HEK293 (cell line): ENCODE data around the gene SIK2.
"Not testable (repeated sequence)": the region's sequence is repeated elsewhere in the genome, so short reads cannot be mapped to it uniquely, and the experiment has no call there.

Experiments used
- CTCF ChIA-PET: fragments of 350-600 bp; formaldehyde crosslinking; extraction: SDS; loops from one replicate; lab custom pipeline; 2021; ENCODE audit warnings: antibody characterized with exemption; lab: Yijun Ruan, JAX
- POLR2A ChIA-PET: fragments of 300-600 bp; formaldehyde crosslinking; extraction: SDS; loops from one replicate; lab custom pipeline; 2020; ENCODE audit warnings: antibody characterized with exemption, inconsistent platforms; lab: Yijun Ruan, JAX
- H3K27ac ChIP-seq: fragments of 200-500 bp; sonication (Bioruptor generic); 2 replicates; pipeline ENCODE4 v1.5.1; 2014; ENCODE audit warnings: low read depth, low read length, control low read depth, inconsistent platforms; ENCODE audit errors: extremely low read depth
- H3K36me3 ChIP-seq, 2 experiments: fragments of 200-500 bp in 1 of 2; sonication (Bioruptor generic) in 1 of 2; 1 replicate in 1 of 2; 2 replicates in 1 of 2; pipeline ENCODE4 v1.5.1; 2014 to 2017; ENCODE audit warnings: inconsistent platforms in 2 of 2, low read length in 2 of 2; ENCODE audit not compliant: control insufficient read depth in 2 of 2, insufficient read depth in 1 of 2
- H3K4me1 ChIP-seq: fragments of 200-500 bp; sonication (Bioruptor generic); 2 replicates; pipeline ENCODE4 v1.5.1; 2014; ENCODE audit warnings: mild to moderate bottlenecking, low read length, inconsistent platforms; ENCODE audit not compliant: control insufficient read depth, insufficient read depth
- H3K4me3 ChIP-seq: 2 replicates; pipeline ENCODE4 v1.5.1; 2011; ENCODE audit warnings: low read depth, mild to moderate bottlenecking, control low read depth, low read length, moderate library complexity
- H3K9me3 ChIP-seq: fragments of 200-500 bp; sonication (Bioruptor generic); 2 replicates; pipeline ENCODE4 v1.5.1; 2014; ENCODE audit warnings: low read depth, low read length, inconsistent platforms; ENCODE audit not compliant: control insufficient read depth, insufficient read depth
- REST ChIP-seq: fragments of 450-650 bp; formaldehyde crosslinking; IDR thresholded peaks from 2 replicates; pipeline ENCODE4 v1.5.1; 2016; ENCODE audit warnings: missing biosample characterization, missing genetic modification characterization
- TSHZ1 ChIP-seq: fragments of 450-650 bp; formaldehyde crosslinking; IDR thresholded peaks from 2 replicates; pipeline ENCODE4 v1.5.1; 2016; ENCODE audit warnings: missing biosample characterization, missing genetic modification characterization, borderline replicate concordance
- YY1 ChIP-seq: fragments of 450-650 bp; formaldehyde crosslinking; IDR thresholded peaks from 2 replicates; pipeline ENCODE4 v1.5.1; 2018; ENCODE audit warnings: missing biosample characterization, missing genetic modification characterization
- ZBTB21 ChIP-seq: fragments of 450-650 bp; formaldehyde crosslinking; IDR thresholded peaks from 2 replicates; pipeline ENCODE4 v1.5.1; 2017; ENCODE audit warnings: missing biosample characterization, missing genetic modification characterization
- ZFP3 ChIP-seq: fragments of 450-650 bp; formaldehyde crosslinking; IDR thresholded peaks from 2 replicates; pipeline ENCODE4 v1.5.1; 2016; ENCODE audit warnings: low read depth, missing biosample characterization, missing genetic modification characterization
- ZNF114 ChIP-seq: fragments of 450-650 bp; formaldehyde crosslinking; IDR thresholded peaks from 2 replicates; pipeline ENCODE4 v1.5.0; 2017; ENCODE audit warnings: missing biosample characterization, missing genetic modification characterization
- ZNF140 ChIP-seq: fragments of 450-650 bp; formaldehyde crosslinking; IDR thresholded peaks from 2 replicates; pipeline ENCODE4 v1.5.1; 2016; ENCODE audit warnings: missing biosample characterization, missing genetic modification characterization
- ZNF202 ChIP-seq: fragments of 450-650 bp; formaldehyde crosslinking; IDR thresholded peaks from 2 replicates; pipeline ENCODE4 v1.5.1; 2016; ENCODE audit warnings: missing biosample characterization, missing genetic modification characterization, borderline replicate concordance
- ZNF266 ChIP-seq: fragments of 450-650 bp; formaldehyde crosslinking; IDR thresholded peaks from 2 replicates; pipeline ENCODE4 v1.5.1; 2016; ENCODE audit warnings: missing biosample characterization, missing genetic modification characterization, low read depth
- ZNF394 ChIP-seq: fragments of 450-650 bp; formaldehyde crosslinking; IDR thresholded peaks from 2 replicates; pipeline ENCODE4 v1.5.1; 2016; ENCODE audit warnings: missing biosample characterization, missing genetic modification characterization, mild to moderate bottlenecking, moderate library complexity, borderline replicate concordance
- ZNF426 ChIP-seq: fragments of 450-650 bp; formaldehyde crosslinking; IDR thresholded peaks from 2 replicates; pipeline ENCODE4 v1.5.1; 2017; ENCODE audit warnings: missing biosample characterization, missing genetic modification characterization, mild to moderate bottlenecking, inconsistent platforms, moderate library complexity
- ZNF558 ChIP-seq: fragments of 450-650 bp; formaldehyde crosslinking; IDR thresholded peaks from 2 replicates; pipeline ENCODE4 v1.5.1; 2016; ENCODE audit warnings: missing biosample characterization, missing genetic modification characterization
- ZNF580 ChIP-seq: fragments of 450-650 bp; formaldehyde crosslinking; IDR thresholded peaks from 2 replicates; pipeline ENCODE4 v1.5.1; 2016; ENCODE audit warnings: missing biosample characterization, missing genetic modification characterization
- ZNF626 ChIP-seq: fragments of 450-650 bp; sonication (Bioruptor Pico); formaldehyde crosslinking; IDR thresholded peaks from 2 replicates; pipeline ENCODE4 v1.5.1; 2018; ENCODE audit warnings: missing biosample characterization, missing genetic modification characterization, inconsistent platforms
- ZNF654 ChIP-seq: fragments of 450-650 bp; formaldehyde crosslinking; IDR thresholded peaks from 2 replicates; pipeline ENCODE4 v1.5.1; 2016; ENCODE audit warnings: low read depth, missing biosample characterization, missing genetic modification characterization
- ZNF664 ChIP-seq: fragments of 450-650 bp; formaldehyde crosslinking; IDR thresholded peaks from 2 replicates; pipeline ENCODE4 v1.5.1; 2016; ENCODE audit warnings: missing biosample characterization, missing genetic modification characterization
- ZXDB ChIP-seq: fragments of 450-650 bp; formaldehyde crosslinking; IDR thresholded peaks from 2 replicates; pipeline ENCODE4 v1.5.1; 2016; ENCODE audit warnings: missing biosample characterization, missing genetic modification characterization
- TF ChIP-seq, protein P1 (sequence below): fragments of 450-650 bp; formaldehyde crosslinking; IDR thresholded peaks from 2 replicates; pipeline ENCODE4 v1.5.1; 2016; ENCODE audit warnings: missing biosample characterization, missing genetic modification characterization
- TF ChIP-seq, protein P2 (sequence below): fragments of 450-650 bp; formaldehyde crosslinking; conservative IDR thresholded peaks from 2 replicates; pipeline ENCODE4 v1.5.1; 2016; ENCODE audit warnings: low read depth, missing biosample characterization, missing genetic modification characterization

SIK2 gene

DNA sequence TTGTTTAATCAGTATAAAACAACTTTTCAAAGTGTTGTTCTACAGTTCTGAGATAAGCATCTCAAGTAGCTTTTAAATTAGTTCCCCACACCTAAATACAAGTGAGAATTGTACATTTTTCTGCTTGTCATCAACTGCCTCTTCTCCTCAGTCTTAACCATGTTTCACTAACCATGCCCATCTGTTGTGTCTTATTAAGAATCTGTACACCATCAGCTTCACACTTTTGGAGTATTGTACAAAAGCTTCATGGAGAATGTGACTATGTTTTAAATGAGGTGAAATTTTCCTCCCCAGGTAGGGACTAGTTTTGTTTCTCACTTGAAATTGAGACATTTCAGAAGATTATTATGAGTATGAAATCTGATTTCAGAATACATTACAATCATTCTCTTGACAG is 52.4 kb downstream of the SIK2 start (continued):
- no peak for TF ChIP-seq YY1 (tag by site-specific recombination)
- TF ChIP-seq, protein P1, sequence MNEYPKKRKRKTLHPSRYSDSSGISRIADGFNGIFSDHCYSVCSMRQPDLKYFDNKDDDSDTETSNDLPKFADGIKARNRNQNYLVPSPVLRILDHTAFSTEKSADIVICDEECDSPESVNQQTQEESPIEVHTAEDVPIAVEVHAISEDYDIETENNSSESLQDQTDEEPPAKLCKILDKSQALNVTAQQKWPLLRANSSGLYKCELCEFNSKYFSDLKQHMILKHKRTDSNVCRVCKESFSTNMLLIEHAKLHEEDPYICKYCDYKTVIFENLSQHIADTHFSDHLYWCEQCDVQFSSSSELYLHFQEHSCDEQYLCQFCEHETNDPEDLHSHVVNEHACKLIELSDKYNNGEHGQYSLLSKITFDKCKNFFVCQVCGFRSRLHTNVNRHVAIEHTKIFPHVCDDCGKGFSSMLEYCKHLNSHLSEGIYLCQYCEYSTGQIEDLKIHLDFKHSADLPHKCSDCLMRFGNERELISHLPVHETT (tag by site-specific recombination) = no peak
- no peak for TF ChIP-seq ZNF626 (tag by site-specific recombination)

- CTCF ChIA-PET = no interaction called here
- TF ChIP-seq ZNF114 (no peak), TSHZ1 (tag by site-specific recombination) (no peak)
- no peak overlapping the region for H3K4me3 ChIP-seq
- H3K27ac ChIP-seq = no peak overlapping the region
- peaks cover 0 to 5% of the 10 kb centered on the region in 2 experiments; a peak in 1 of 3 replicates for H3K36me3 ChIP-seq
- H3K9me3 ChIP-seq = no peaks in the 10 kb centered on the region
- H3K4me1 ChIP-seq = no peaks in the 10 kb centered on the region
- POLR2A ChIA-PET = no interaction called here
These were observed 53.7 kb downstream of the SIK2 start for GRCh38 chr11:111655924-111656323.

GRCh38 chr11:111657905-111658304 is 55.7 kb downstream of the SIK2 start:
- H3K9me3 ChIP-seq, H3K4me3 ChIP-seq, H3K4me1 ChIP-seq, H3K36me3 ChIP-seq, H3K27ac ChIP-seq, POLR2A ChIA-PET: not testable (repeated sequence)
- CTCF ChIA-PET = interaction anchor here (0.6 kb wide), 1 partner anchor 53 kb away, joined by 3 read pairs; no protein-coding TSS in a partner anchor
- peak; percentile 30; the same call in 1 of the 2 replicates for TF ChIP-seq ZNF580
- peak; percentile 39 for TF ChIP-seq ZNF654 (tag by site-specific recombination)
- TF ChIP-seq ZNF558 (tag by site-specific recombination) = peak; percentile 47; the same call in 1 of the 2 replicates
- peak; percentile 92 for TF ChIP-seq ZNF394 (tag by site-specific recombination)
- peak; percentile 37; the same call in 1 of the 2 replicates for TF ChIP-seq ZBTB21 (tag by site-specific recombination)
- TF ChIP-seq ZNF202 (tag by site-specific recombination) = 0 out of 2 replicates have a peak, but pooled peaks have one; percentile 37
- TF ChIP-seq, protein P2, sequence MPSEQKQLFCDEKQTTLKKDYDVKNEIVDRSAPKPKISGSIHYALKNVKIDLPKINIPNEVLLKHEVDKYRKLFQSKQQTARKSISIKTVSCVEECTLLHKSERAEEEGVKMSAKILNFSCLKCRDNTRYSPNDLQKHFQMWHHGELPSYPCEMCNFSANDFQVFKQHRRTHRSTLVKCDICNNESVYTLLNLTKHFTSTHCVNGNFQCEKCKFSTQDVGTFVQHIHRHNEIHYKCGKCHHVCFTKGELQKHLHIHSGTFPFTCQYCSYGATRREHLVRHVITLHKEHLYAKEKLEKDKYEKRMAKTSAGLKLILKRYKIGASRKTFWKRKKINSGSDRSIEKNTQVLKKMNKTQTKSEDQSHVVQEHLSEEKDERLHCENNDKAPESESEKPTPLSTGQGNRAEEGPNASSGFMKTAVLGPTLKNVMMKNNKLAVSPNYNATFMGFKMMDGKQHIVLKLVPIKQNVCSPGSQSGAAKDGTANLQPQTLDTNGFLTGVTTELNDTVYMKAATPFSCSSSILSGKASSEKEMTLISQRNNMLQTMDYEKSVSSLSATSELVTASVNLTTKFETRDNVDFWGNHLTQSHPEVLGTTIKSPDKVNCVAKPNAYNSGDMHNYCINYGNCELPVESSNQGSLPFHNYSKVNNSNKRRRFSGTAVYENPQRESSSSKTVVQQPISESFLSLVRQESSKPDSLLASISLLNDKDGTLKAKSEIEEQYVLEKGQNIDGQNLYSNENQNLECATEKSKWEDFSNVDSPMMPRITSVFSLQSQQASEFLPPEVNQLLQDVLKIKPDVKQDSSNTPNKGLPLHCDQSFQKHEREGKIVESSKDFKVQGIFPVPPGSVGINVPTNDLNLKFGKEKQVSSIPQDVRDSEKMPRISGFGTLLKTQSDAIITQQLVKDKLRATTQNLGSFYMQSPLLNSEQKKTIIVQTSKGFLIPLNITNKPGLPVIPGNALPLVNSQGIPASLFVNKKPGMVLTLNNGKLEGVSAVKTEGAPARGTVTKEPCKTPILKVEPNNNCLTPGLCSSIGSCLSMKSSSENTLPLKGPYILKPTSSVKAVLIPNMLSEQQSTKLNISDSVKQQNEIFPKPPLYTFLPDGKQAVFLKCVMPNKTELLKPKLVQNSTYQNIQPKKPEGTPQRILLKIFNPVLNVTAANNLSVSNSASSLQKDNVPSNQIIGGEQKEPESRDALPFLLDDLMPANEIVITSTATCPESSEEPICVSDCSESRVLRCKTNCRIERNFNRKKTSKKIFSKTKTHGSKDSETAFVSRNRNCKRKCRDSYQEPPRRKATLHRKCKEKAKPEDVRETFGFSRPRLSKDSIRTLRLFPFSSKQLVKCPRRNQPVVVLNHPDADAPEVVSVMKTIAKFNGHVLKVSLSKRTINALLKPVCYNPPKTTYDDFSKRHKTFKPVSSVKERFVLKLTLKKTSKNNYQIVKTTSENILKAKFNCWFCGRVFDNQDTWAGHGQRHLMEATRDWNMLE (tag by site-specific recombination) = peak; percentile 85
- TF ChIP-seq ZNF664 = 0 out of 2 replicates have a peak, but pooled peaks have one; percentile 48
- peak; percentile 11; the same call in 1 of the 2 replicates for TF ChIP-seq ZFP3
- peak; percentile 56; the same call in 1 of the 2 replicates for TF ChIP-seq REST (tag by site-specific recombination)
- TF ChIP-seq ZNF266 (tag by site-specific recombination) = peak; percentile 49; the same call in 1 of the 2 replicates
- peak; percentile 85 for TF ChIP-seq ZNF426 (tag by site-specific recombination)
- TF ChIP-seq ZNF140 (tag by site-specific recombination) = peak; percentile 33; the same call in 1 of the 2 replicates
- 0 out of 2 replicates have a peak, but pooled peaks have one; percentile 37 for TF ChIP-seq ZXDB
